GM12878 (cell line): ENCODE measurements around the gene ETNPPL. TPM values are rescaled to one million over a fixed set of nuclear protein-coding genes. Genes with fewer than 3 reads are reported as not detected.

ENCODE experiments used
- polyA plus RNA-seq, 11 experiments: library from polyadenylated mRNA; depleted of rRNA in 4 of 11; unstranded in 6 of 11; stranded (reverse) in 5 of 11; fragments of >200 nt; fragmentation: Nextera tagmentation in 4 of 11; fragmentation: Illumina TruSeq in 1 of 11; extraction: Ambion mirVana in 4 of 11; extraction: Trizol in 1 of 11; gene quantifications; 1 replicate in 1 of 11; 2 replicates in 10 of 11; pipeline versions ENCODE4 v1.2.1 to v1.2.3, GENCODE V29; 2011 to 2016; ENCODE audit warnings: inconsistent platforms in 2 of 11, missing spikeins in 2 of 11, low read depth in 1 of 11
- total RNA-seq, 4 experiments: library from RNA; depleted of rRNA in 3 of 4; stranded (reverse); fragments of >200 nt in 3 of 4; fragmentation: Illumina TruSeq in 1 of 4; extraction: Trizol in 1 of 4; gene quantifications; 2 replicates each; pipeline versions ENCODE4 v1.2.1 to v1.2.3, GENCODE V29; 2013 to 2021

ETNPPL gene
- total and polyA plus RNA-seq, 10 of the 15 experiments (the other 5 are each of a cell fraction or from before 2014, with no cell fraction given) = not detected

Other genes with a start within 250 kb of the ETNPPL start
- gene RPL34, start 142.5 kb downstream of the ETNPPL start, total RNA-seq (2014; rRNA removed) = 1,907 and 2,024 TPM in 2 replicates
- 2,117 and 2,268 TPM in 2 replicates for gene RPL34, start 142.5 kb downstream of the ETNPPL start, total RNA-seq (2014; rRNA removed; fragmentation: Illumina TruSeq; extraction: Trizol)
- gene RPL34, start 142.5 kb downstream of the ETNPPL start, total RNA-seq (2021) = 1,927 and 2,065 TPM in 2 replicates
- gene RPL34, start 142.5 kb downstream of the ETNPPL start, polyA plus RNA-seq (2011; rRNA removed) = 4,903 and 4,956 TPM in 2 replicates
- gene RPL34, start 142.5 kb downstream of the ETNPPL start, polyA plus RNA-seq (2014; fragmentation: Illumina TruSeq; extraction: Trizol) = 2,811 and 3,255 TPM in 2 replicates
- gene RPL34, start 142.5 kb downstream of the ETNPPL start, polyA plus RNA-seq (2014; fragmentation: Nextera tagmentation; extraction: Ambion mirVana) = 1,000 to 10,000 TPM; 6,449 to 6,697 TPM
- gene RPL34, start 142.5 kb downstream of the ETNPPL start, polyA plus RNA-seq (2014; rRNA removed) = 3,285 and 3,455 TPM in 2 replicates
- 1,000 to 10,000 TPM; 1,792 to 1,873 TPM for gene RPL34, start 142.5 kb downstream of the ETNPPL start, polyA plus RNA-seq (2016; fragmentation: Nextera tagmentation; extraction: Ambion mirVana)
- 106 and 132 TPM in 2 replicates for gene OSTC, start 112.5 kb downstream of the ETNPPL start, total RNA-seq (2014; rRNA removed)
- 141 and 148 TPM in 2 replicates for gene OSTC, start 112.5 kb downstream of the ETNPPL start, total RNA-seq (2014; rRNA removed; fragmentation: Illumina TruSeq; extraction: Trizol)
- 99.5 and 108 TPM in 2 replicates for gene OSTC, start 112.5 kb downstream of the ETNPPL start, total RNA-seq (2021)
- 161 and 217 TPM in 2 replicates for gene OSTC, start 112.5 kb downstream of the ETNPPL start, polyA plus RNA-seq (2011; rRNA removed)
- 201 and 229 TPM in 2 replicates for gene OSTC, start 112.5 kb downstream of the ETNPPL start, polyA plus RNA-seq (2014; fragmentation: Illumina TruSeq; extraction: Trizol)
- 100 to 1,000 TPM; 542 to 681 TPM for gene OSTC, start 112.5 kb downstream of the ETNPPL start, polyA plus RNA-seq (2014; fragmentation: Nextera tagmentation; extraction: Ambion mirVana)
- 99.0 and 117 TPM in 2 replicates for gene OSTC, start 112.5 kb downstream of the ETNPPL start, polyA plus RNA-seq (2014; rRNA removed)
- 100 to 1,000 TPM; 323 to 339 TPM for gene OSTC, start 112.5 kb downstream of the ETNPPL start, polyA plus RNA-seq (2016; fragmentation: Nextera tagmentation; extraction: Ambion mirVana)